Spleen (tissue), 7 donors: ENCODE results near the gene PRODH2.

ENCODE experiments used
- CTCF ChIP-seq, 11 experiments: fragments of 200-600 bp in 7 of 11; fragments of 450-650 bp in 4 of 11; sonication (generic) in 4 of 11; IDR thresholded peaks in 8 of 11; conservative IDR thresholded peaks in 3 of 11; 1 replicate in 7 of 11; 2 replicates in 4 of 11; pipeline versions ENCODE4 v1.4.0 to v1.8.0; 2016 to 2021; ENCODE audit warnings: antibody characterized with exemption in 11 of 11, inconsistent platforms in 4 of 11, mild to moderate bottlenecking in 1 of 11
- POLR2A ChIP-seq, 3 donors: fragments of 450-650 bp; IDR thresholded peaks; one replicate each; pipeline ENCODE4 v1.5.1; 2017; ENCODE audit warnings: antibody characterized with exemption in 3 of 3, mild to moderate bottlenecking in 1 of 3
- POLR2AphosphoS5 ChIP-seq, 3 donors: sonication (generic); formaldehyde crosslinking; IDR thresholded peaks; one replicate each; pipeline ENCODE4 v1.5.1; 2017; ENCODE audit warnings: antibody characterized with exemption in 3 of 3
- donor health status: DM: no; HTN: no; CAD: no; lungs with moderate emphysema.
- donor health status: DM: no; HTN: no; CAD: no.
- donor health status: DM: no; HTN: no; CAD: no.

GRCh38 chr19:35812220-35813042, at the start of gene PRODH2:
- TF ChIP-seq CTCF (IDR thresholded peaks at IDR 0.05 in 8 of 11, conservative IDR thresholded peaks at IDR 0.05 in 3 of 11) (no peak), POLR2AphosphoS5 (IDR thresholded peaks at IDR 0.05) (no peak), POLR2A (IDR thresholded peaks at IDR 0.05) (no peak)
